Sigmoid colon (tissue), 7 donors: Measurements from ENCODE around the gene PDE7B. TPM values are rescaled to one million over a fixed set of nuclear protein-coding genes. Genes with fewer than 3 reads are reported as not detected.

Experiments used
- DNase-seq: peaks from one replicate; pipeline ENCODE4 v3.0.0-alpha.2; 2019
- H3K27ac ChIP-seq, 4 donors: fragments of 200-600 bp; sonication (generic); one replicate each; pipeline ENCODE4 v1.5.1; 2016 to 2019; ENCODE audit warnings: mild to moderate bottlenecking in 1 of 4
- H3K27me3 ChIP-seq, 3 donors: fragments of 200-600 bp; sonication (generic); one replicate each; pipeline ENCODE4 v1.5.1; 2019; ENCODE audit warnings: mild to moderate bottlenecking in 1 of 3
- H3K36me3 ChIP-seq, 4 donors: fragments of 200-600 bp; sonication (generic); one replicate each; pipeline ENCODE4 v1.5.1; 2016 to 2019
- H3K4me1 ChIP-seq, 4 donors: fragments of 200-600 bp; sonication (generic); one replicate each; pipeline ENCODE4 v1.5.1; 2017 to 2019
- H3K4me3 ChIP-seq, 4 donors: fragments of 200-600 bp; sonication (generic); one replicate each; pipeline ENCODE4 v1.5.1; 2017 to 2019; ENCODE audit warnings: mild to moderate bottlenecking in 2 of 4, moderate library complexity in 1 of 4
- H3K9me3 ChIP-seq, 4 donors: fragments of 200-600 bp in 3 of 4; sonication (generic) in 3 of 4; one replicate each; pipeline versions ENCODE4 v1.5.1 to v1.6.1; 2013 to 2019
- EP300 ChIP-seq, 4 donors: sonication (generic); formaldehyde crosslinking; IDR thresholded peaks; one replicate each; pipeline ENCODE4 v1.6.1; 2017; ENCODE audit warnings: antibody characterized with exemption in 4 of 4
- POLR2A ChIP-seq, 2 donors: fragments of 450-650 bp; IDR thresholded peaks; one replicate each; pipeline ENCODE4 v1.6.1; 2016; ENCODE audit warnings: antibody characterized with exemption in 2 of 2, mild to moderate bottlenecking in 2 of 2, moderate library complexity in 2 of 2
- POLR2AphosphoS5 ChIP-seq, 4 donors: sonication (generic); formaldehyde crosslinking; IDR thresholded peaks; one replicate each; pipeline ENCODE4 v1.6.1; 2017; ENCODE audit warnings: antibody characterized with exemption in 4 of 4
- WGBS, 2 donors: extraction: QIAGEN DNeasy Blood & Tissue Kit; methylation state at CpG; one replicate each; pipeline ENCODE4 v1.1.7; 2013; 5-methylcytosine and 5-hydroxymethylcytosine counted together
- intact Hi-C: fragments of 100-400 bp; cut with DNase I; formaldehyde crosslinking; loops from one replicate; pipeline ENCODE4 v1.15.1; 2023
- polyA plus RNA-seq, 3 donors: library from polyadenylated mRNA; stranded (reverse); fragments of 200-250 nt; gene quantifications; one replicate each; pipeline ENCODE4 v1.2.3, GENCODE V29; 2013
- total RNA-seq, 4 donors: library from RNA; depleted of rRNA; stranded (reverse); fragments of >200 nt; gene quantifications; one replicate each; pipeline ENCODE4 v1.1.0, GENCODE V29; 2016
- TF ChIP-seq, protein P1 (sequence below), 4 experiments: fragments of 450-650 bp in 3 of 4; fragments of 200-600 bp in 1 of 4; IDR thresholded peaks; one replicate each; pipeline ENCODE4 v1.5.1; 2016 to 2019; ENCODE audit warnings: antibody characterized with exemption in 4 of 4, mild to moderate bottlenecking in 3 of 4, moderate library complexity in 2 of 4
- donor health status: healthy with polysubstance abuse.
- donor health status: Bipolar disorder and iron deficiency.
- donor health status: healthy.

Gene PDE7B
- total and polyA plus RNA-seq, 7 donors: 1.1 to 10.3 (median 6.3) TPM

DNA sequence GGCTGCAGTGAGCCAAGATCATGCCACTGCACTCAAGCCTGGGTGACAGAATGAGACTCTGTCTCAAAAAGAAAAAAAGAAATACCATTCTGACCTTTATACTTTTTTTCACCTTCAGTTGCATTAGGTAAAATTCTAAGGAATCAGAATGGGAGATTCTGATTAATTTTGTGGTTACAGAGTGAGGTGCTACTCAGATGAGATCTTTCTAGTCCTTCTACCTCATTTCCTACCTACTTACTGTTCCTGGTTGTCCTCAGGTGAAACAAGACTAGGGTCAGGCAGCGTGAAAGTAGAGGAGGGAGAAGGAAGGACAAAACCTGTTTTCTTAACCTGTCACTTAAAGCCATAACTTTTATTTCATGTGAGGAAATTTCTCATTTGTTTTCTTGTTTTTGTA lies 334.9 kb downstream of the PDE7B start:
- H3K36me3 ChIP-seq: peaks cover 0 to 7% (median 0%) of the 10 kb centered on the region in 4 donors
- WGBS, 2 donors: 83 to 87% methylated on average over 1 of the region's 1 CpG
- intact Hi-C loops: no loop called here

DNA sequence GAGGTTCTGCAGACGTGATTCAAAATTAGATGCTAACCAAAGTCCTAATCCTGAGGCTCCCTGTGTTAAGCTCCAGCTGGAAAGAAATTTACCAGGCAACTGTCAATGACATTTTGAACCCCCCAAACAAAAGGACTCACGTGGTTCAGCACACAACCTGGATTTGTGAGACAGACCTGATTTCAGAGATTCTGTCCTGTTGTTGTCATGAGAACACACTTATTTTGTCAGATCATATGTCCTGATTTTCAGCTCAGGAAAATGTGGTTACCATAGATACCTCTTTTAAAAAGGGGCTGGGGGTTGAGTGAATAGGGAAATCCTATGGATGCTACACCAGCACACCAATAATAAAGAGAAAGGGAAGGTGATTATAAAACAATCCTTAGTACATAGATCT lies 337.0 kb downstream of the PDE7B start:
- H3K9me3 ChIP-seq: no peaks in the 10 kb centered on the region
- H3K36me3 ChIP-seq: peaks cover 0 to 7% (median 0%) of the 10 kb centered on the region in 4 donors
- no peaks in the 10 kb centered on the region for H3K27me3 ChIP-seq
- TF ChIP-seq EP300 (IDR thresholded peaks at IDR 0.05) (no peak), POLR2AphosphoS5 (IDR thresholded peaks at IDR 0.05) (no peak), POLR2A (IDR thresholded peaks at IDR 0.05) (no peak)
- TF ChIP-seq, protein P1, sequence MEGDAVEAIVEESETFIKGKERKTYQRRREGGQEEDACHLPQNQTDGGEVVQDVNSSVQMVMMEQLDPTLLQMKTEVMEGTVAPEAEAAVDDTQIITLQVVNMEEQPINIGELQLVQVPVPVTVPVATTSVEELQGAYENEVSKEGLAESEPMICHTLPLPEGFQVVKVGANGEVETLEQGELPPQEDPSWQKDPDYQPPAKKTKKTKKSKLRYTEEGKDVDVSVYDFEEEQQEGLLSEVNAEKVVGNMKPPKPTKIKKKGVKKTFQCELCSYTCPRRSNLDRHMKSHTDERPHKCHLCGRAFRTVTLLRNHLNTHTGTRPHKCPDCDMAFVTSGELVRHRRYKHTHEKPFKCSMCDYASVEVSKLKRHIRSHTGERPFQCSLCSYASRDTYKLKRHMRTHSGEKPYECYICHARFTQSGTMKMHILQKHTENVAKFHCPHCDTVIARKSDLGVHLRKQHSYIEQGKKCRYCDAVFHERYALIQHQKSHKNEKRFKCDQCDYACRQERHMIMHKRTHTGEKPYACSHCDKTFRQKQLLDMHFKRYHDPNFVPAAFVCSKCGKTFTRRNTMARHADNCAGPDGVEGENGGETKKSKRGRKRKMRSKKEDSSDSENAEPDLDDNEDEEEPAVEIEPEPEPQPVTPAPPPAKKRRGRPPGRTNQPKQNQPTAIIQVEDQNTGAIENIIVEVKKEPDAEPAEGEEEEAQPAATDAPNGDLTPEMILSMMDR (IDR thresholded peaks at IDR 0.05): no peak
- no peak for DNase-seq
- H3K4me3 ChIP-seq: no peak overlapping the region
- H3K4me1 ChIP-seq: no peaks in the 10 kb centered on the region
- intact Hi-C loops: no loop called here
- no peak overlapping the region for H3K27ac ChIP-seq
- 62 to 76% methylated on average over 2 of the region's 2 CpGs for WGBS, 2 donors

More for the DNA sequence above, 334.9 kb downstream of the PDE7B start:
- DNase-seq: no peak
- Histone ChIP-seq H3K4me1 (no peaks in the 10 kb centered on the region), H3K27me3 (no peaks in the 10 kb centered on the region), H3K27ac (no peak overlapping the region), H3K9me3 (no peaks in the 10 kb centered on the region), H3K4me3 (no peak overlapping the region)
- no peak for TF ChIP-seq POLR2AphosphoS5 (IDR thresholded peaks at IDR 0.05)
- no peak for TF ChIP-seq POLR2A (IDR thresholded peaks at IDR 0.05)
- TF ChIP-seq EP300 (IDR thresholded peaks at IDR 0.05): no peak

DNA sequence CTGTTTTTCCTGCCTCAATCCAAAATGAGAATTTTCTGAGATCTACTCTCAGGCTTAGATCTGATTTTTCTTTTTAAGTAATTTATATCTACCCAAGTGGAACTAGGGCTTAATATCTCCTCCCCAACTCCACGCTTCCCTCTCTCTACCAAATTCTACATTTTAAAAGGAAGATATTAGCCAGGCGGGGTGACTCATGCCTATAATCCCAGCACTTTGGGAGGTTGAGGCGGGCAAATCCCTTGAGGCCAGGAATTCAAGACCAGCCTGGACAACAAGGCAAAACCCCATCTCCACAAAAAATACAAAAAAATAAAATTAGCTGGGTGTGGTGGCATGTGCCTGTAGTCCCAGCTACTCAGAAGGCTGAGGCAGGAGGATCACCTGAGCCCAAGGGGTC lies 337.6 kb downstream of the PDE7B start:
- no peak overlapping the region for H3K27ac ChIP-seq
- H3K4me3 ChIP-seq: no peak overlapping the region
- H3K9me3 ChIP-seq: no peaks in the 10 kb centered on the region
- no peak for TF ChIP-seq POLR2A (IDR thresholded peaks at IDR 0.05)
- no peak for TF ChIP-seq EP300 (IDR thresholded peaks at IDR 0.05)
- TF ChIP-seq, protein P1 (IDR thresholded peaks at IDR 0.05): no peak
- no peak for TF ChIP-seq POLR2AphosphoS5 (IDR thresholded peaks at IDR 0.05)
- H3K36me3 ChIP-seq: peaks cover 0 to 7% (median 0%) of the 10 kb centered on the region in 4 donors
- intact Hi-C loops: no loop called here
- 88 to 95% methylated on average over 3 of the region's 3 CpGs for WGBS, 2 donors
- no peak for DNase-seq
- no peaks in the 10 kb centered on the region for H3K4me1 ChIP-seq
- no peaks in the 10 kb centered on the region for H3K27me3 ChIP-seq

DNA sequence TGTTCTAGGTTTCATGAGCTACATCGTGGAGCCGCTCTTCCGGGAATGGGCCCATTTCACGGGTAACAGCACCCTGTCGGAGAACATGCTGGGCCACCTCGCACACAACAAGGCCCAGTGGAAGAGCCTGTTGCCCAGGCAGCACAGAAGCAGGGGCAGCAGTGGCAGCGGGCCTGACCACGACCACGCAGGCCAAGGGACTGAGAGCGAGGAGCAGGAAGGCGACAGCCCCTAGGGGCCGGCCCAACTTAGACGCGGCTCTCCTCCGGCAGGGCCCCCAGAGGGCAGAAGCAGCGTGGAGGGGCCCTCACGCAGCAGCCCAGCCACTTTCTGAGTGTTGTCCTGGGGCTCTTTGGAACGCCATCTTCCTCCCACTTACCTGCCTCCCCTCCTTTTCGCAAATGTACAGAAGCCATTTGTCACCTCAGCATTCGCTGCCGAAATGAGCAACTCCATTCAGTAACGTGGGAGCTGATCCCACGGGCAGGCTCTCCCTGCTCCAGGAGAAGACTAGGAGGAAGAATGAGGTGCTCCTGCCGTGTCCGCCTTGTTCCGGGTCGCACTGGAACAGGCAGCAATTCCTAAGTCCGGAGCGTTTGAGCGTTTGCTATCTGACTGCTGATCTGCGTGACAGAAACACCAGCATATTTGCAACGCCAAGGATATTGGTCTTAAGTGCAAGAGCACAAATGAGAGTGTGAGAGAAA lies 340.3 kb downstream of the PDE7B start:
- no peak overlapping the region for H3K27ac ChIP-seq
- TF ChIP-seq EP300 (IDR thresholded peaks at IDR 0.05) (no peak), POLR2AphosphoS5 (IDR thresholded peaks at IDR 0.05) (no peak), POLR2A (IDR thresholded peaks at IDR 0.05) (no peak)
- TF ChIP-seq, protein P1 (IDR thresholded peaks at IDR 0.05): no peak
- no peaks in the 10 kb centered on the region for H3K9me3 ChIP-seq
- DNase-seq: no peak
- intact Hi-C loops: no loop called here
- no peaks in the 10 kb centered on the region for H3K27me3 ChIP-seq
- no peaks in the 10 kb centered on the region for H3K4me1 ChIP-seq
- no peak overlapping the region for H3K4me3 ChIP-seq
- 94 to 95% methylated on average over 32 of the region's 32 CpGs for WGBS, 2 donors
- H3K36me3 ChIP-seq: peaks cover 0 to 7% (median 0%) of the 10 kb centered on the region in 4 donors

DNA sequence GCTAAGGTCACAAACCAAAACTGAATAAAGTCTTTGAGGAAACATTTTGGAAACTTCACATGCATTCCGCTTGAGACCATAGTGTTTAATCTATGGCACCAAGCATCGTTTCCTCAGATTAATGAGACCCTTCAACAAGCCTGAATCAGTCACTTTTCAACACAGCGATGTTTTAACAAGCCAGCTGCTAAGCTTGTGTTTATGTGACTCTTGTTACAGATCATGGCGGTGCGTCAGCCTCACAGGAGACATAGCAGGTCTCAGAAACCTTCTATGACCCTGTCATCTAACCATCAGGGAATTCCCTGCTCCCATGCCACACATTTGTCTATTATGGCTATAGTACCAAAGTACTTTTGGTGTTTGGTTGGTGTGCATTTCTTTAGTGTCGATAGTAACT lies 341.4 kb downstream of the PDE7B start:
- intact Hi-C loops: no loop called here
- H3K4me1 ChIP-seq: no peaks in the 10 kb centered on the region
- 79 to 81% methylated on average over 6 of the region's 6 CpGs for WGBS, 2 donors
- no peaks in the 10 kb centered on the region for H3K9me3 ChIP-seq
- no peaks in the 10 kb centered on the region for H3K27me3 ChIP-seq
- H3K4me3 ChIP-seq: no peak overlapping the region
- no peak overlapping the region for H3K27ac ChIP-seq
- TF ChIP-seq EP300 (IDR thresholded peaks at IDR 0.05) (no peak), POLR2A (IDR thresholded peaks at IDR 0.05) (no peak), POLR2AphosphoS5 (IDR thresholded peaks at IDR 0.05) (no peak)
- no peak for DNase-seq
- no peaks in the 10 kb centered on the region for H3K36me3 ChIP-seq
